HEK293 (cell line): Measurements from ENCODE around the gene PCF11.

Source experiments
- CTCF ChIP-seq: fragments of 450-650 bp; formaldehyde crosslinking; IDR thresholded peaks from 2 replicates; pipeline ENCODE4 v1.5.1; 2016; ENCODE audit warnings: missing biosample characterization, missing genetic modification characterization
- KLF8 ChIP-seq: fragments of 450-650 bp; formaldehyde crosslinking; IDR thresholded peaks from 2 replicates; pipeline ENCODE4 v1.5.1; 2016; ENCODE audit warnings: missing biosample characterization, missing genetic modification characterization
- SETDB1 ChIP-seq: IDR thresholded peaks from one replicate; pipeline ENCODE4 v1.6.1; 2017; ENCODE audit warnings: mild to moderate bottlenecking, low read length, moderate library complexity, mixed read lengths; ENCODE audit not compliant: insufficient read length

GRCh38 chr11:83221694-83222093 is 64.8 kb downstream of the PCF11 start:
- TF ChIP-seq SETDB1 (no peak), KLF8 (no peak), CTCF (tag by site-specific recombination) (no peak)
